GM12891 (cell line): ENCODE results near the gene ABCA2.

Experiments
- DNase-seq: peaks from one replicate; pipeline ENCODE4 v3.0.0; 2011; ENCODE audit warnings: low spot score; ENCODE audit not compliant: insufficient read length
- FAIRE-seq: peaks from 2 replicates; lab custom pipeline; 2011; peaks lifted over from hg19 to GRCh38; lab: Jason Lieb, UNC
- PAX5 ChIP-seq: IDR thresholded peaks from 2 replicates; pipeline ENCODE4 v1.6.1; 2011; ENCODE audit warnings: low read length, moderate library complexity, mild to moderate bottlenecking; ENCODE audit not compliant: insufficient read depth, severe bottlenecking
- POLR2A ChIP-seq: IDR thresholded peaks from 2 replicates; pipeline ENCODE4 v1.6.1; 2011; ENCODE audit warnings: low read depth, low read length, control low read depth
- POLR2AphosphoS5 ChIP-seq: IDR thresholded peaks from 2 replicates; pipeline ENCODE4 v1.6.1; 2011; ENCODE audit warnings: low read depth, low read length, control low read depth
- POU2F2 ChIP-seq: IDR thresholded peaks from 2 replicates; pipeline ENCODE4 v1.6.1; 2011; ENCODE audit warnings: low read depth, mild to moderate bottlenecking, control low read depth, low read length, moderate library complexity
- SPI1 ChIP-seq: IDR thresholded peaks from 2 replicates; pipeline ENCODE4 v1.6.1; 2011; ENCODE audit warnings: low read depth, low read length, control low read depth
- TAF1 ChIP-seq: IDR thresholded peaks from 2 replicates; pipeline ENCODE4 v1.6.1; 2011; ENCODE audit warnings: low read depth, low read length, control low read depth

Gene ABCA2

DNA sequence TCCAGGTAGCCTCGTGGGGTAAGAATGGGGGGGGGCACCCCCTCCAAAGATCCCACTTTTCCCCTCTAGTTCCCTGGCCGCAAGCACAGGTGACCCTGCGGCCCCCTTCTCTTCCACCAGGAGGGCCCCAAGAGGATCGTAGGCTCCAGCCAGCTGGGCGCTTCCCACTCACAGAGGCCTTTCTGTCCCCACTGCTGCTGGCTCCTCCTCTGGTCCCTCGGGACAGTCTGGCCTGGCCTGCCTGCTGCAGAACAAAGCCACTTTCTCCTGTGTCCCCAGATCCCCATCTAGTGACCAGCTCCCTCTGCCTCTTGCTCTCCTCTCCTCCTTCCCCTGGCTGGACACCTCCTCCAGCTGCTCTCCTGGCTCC is 42.9 kb upstream of the ABCA2 start:
- no peak for DNase-seq
- TF ChIP-seq POU2F2 (no peak), TAF1 (no peak), PAX5 (no peak), POLR2A (no peak), POLR2AphosphoS5 (no peak), SPI1 (no peak)
- FAIRE-seq = no peak

DNA sequence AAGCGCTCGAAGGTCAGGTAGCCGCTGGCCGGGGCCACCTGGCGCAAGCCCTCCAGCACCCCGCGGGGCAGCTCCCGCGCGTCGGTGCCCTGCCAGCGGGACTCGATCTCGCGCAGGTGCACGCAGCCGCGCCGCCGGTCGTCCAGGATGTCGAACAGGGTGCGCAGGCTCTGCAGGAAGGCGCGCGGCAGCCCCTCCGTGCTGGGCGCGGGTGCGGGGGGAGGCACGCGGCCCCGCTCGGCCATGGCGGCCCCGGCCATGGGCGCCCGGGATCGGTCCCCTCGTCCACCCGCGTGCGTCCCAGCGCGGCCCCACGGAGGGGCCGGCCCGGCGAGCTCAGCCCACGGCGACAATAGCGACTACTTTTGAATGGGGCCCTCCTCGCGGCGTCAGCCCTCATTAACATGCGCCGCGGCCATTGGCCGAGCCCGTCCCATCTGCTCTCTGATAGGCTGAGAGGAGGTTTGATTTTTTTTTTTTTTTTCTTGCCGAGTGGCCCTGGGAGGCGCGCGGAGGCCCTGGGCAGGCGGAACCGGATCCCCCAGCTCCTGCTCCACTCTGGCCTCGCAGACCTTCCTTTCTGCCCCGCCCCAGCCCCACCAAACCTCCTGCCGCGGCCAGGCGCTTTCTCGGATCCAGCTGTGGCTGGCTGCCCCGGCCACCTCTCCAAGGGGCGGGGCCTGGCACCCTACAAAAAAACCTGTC is 42.3 kb upstream of the ABCA2 start, which contains the start of gene SAPCD2:
TSS of gene SAPCD2 (minus strand) at position 357 of the 705 bp plus-strand sequence. CDS start at position 260, 97 bp downstream.
- peak; percentile 95 for DNase-seq
- peak; percentile 90 for FAIRE-seq
- no peak for TF ChIP-seq POLR2A
- no peak for TF ChIP-seq TAF1
- TF ChIP-seq PAX5 = no peak
- peak; percentile 71 for TF ChIP-seq POU2F2
- no peak for TF ChIP-seq POLR2AphosphoS5
- no peak for TF ChIP-seq SPI1

DNA sequence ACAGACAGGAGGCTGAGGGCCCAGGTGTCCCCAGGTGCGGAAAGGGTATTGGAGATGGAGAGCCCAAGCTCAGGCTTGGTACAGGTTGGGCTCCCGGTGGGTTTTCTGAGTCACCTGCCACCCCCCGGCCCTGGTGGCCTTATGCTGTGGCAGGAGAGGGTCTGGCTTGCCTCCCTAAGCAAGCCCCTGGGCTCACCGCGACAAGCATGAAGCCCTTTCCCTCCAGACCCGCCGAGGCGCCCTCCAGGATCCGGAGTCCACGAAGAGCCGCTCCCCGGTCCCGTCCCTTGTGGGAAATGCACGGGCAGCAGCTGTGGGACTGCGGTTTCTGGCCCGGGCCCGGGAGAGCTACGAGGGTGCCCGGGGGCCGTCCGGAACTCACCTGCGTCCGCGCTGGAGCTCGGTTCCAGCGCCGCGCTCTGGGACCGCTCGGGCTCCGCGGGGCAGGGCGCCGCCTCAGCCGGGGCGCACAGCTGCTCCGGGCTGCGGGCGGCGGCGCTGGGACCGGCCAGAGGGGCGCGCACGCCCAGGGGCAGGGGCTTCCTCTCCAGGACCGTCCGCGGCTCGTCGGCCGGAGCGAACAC is 41.6 kb upstream of the ABCA2 start:
- FAIRE-seq (no peak), DNase-seq (no peak)
- TF ChIP-seq POLR2A = no peak
- TF ChIP-seq POLR2AphosphoS5 = no peak
- no peak for TF ChIP-seq SPI1
- TF ChIP-seq PAX5 = no peak
- TF ChIP-seq POU2F2 = no peak
- no peak for TF ChIP-seq TAF1

DNA sequence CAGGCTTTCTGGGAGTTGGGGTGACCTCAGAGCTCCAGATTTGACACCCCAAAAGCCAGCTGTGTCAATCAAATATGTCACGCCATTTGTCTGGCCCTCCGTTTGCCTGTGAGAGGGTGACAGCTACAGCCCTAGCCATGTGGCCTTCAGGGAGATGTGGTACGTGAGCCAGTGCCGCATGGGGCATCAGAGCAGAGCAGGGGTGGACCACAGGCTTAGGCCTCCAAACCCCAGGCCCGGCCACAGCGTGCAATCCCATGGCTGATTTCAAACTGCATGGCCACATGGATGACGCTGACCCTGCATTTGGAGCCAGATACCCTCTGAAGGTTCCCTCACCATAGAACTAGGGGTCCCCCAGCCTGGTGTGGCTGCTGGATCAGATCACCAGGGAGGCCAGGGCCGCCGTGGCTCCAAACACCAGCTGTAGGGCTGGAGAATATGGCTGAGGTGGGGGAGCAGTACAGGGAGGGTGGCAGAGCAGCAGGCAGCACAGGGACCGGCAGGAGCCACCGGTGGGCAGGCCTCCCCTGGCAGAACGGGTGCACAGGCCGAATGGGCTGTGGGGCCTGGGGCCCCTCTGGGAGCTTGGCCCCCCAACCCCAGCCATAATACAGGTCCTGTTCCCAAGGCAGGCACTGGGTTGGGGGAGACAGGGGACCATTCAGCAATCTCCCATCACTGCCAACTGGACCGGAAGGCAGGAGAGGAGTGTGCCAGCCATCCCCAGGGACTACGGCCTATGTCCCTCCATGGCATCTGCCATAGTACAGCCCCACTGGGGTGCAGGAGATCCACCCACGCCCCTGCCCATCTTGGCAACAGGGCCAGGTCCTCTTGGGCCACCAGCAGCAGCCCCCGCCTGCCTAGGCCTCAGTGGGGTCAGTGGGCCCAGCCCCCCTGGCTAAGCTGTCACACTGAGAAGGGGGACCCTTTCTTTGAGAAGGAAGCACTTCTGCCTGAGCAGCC is 40.8 kb upstream of the ABCA2 start:
- peak; percentile 47 for FAIRE-seq
- DNase-seq = no peak
- no peak for TF ChIP-seq POLR2AphosphoS5
- TF ChIP-seq SPI1 = no peak
- TF ChIP-seq TAF1 = no peak
- no peak for TF ChIP-seq POU2F2
- TF ChIP-seq POLR2A = no peak
- TF ChIP-seq PAX5 = no peak

DNA sequence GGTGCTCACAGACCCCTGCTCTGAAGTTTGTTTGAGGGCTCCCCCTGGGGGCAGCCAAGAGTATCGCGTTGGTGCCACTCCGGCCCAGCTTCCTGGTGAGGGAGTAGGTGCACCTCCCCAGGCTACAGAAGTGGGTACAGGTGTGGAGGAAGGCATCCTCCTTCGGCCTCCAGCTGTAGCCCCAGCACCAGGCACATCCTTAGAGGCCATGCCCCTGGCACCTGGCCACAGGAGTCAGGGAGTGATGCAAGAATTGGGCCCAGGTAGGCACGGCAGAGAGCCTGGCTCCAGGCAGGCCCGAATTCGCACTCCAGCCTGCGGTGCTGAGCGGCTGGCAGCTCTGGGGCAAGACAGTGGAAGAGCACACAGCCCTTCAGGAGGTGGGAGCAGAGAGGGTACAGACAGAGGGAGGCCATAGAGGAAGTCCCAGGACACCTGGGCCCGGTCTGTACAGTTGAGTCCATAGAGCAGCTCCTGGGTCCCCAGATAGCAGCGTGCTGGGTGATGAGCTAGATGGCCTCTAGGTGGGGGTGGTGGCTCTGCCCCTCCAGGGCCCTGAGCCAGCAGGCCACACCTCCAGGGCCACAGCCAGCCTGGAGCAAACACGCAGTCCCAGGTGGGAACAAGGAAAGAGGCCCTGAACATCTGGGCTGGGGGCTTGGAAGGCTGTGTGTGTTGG is 40.0 kb upstream of the ABCA2 start:
- FAIRE-seq (peak; percentile 94), DNase-seq (peak; percentile 86)
- TF ChIP-seq POU2F2 (no peak), POLR2A (no peak), PAX5 (no peak), TAF1 (no peak), SPI1 (no peak), POLR2AphosphoS5 (no peak)

DNA sequence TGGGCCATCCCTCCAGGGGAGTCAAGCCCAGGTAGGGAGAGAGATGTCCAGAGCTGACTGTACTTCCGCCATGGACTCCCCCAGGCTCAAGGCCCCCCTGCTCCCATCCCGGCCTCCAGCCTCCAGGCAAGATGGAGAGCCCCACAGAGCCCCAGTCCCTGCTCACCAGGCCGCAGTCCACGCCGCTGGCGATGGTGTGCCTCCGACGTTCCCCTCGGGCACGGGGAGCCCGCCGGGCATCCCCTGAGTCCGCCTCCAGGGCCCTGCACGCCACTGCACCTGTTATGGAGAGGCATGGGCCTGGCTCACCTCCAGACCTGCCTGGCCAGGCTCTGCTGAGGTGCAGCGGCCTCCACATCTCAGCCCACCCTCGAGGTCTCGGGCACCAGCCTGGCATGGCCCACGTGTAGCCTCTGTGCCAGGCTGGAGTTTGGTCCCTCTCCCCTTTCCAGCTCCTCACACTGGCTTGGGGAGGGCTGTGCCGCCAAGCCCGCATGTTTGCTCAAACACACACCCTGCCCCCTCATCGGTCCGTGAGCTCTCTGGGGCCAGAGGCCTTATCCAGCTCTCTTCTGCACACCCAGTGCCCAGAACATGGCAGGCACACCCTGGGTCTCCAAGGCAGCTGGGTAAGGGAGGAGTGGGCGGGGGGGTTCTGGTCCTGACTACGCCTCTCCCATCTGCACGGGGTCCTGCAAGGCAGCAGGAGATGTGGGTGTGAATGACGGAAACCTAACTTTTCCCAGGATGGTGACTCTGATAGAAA is 38.2 kb upstream of the ABCA2 start:
- TF ChIP-seq POU2F2 = no peak
- no peak for TF ChIP-seq PAX5
- TF ChIP-seq POLR2AphosphoS5 = no peak
- TF ChIP-seq POLR2A = no peak
- TF ChIP-seq TAF1 = no peak
- TF ChIP-seq SPI1 = no peak
- DNase-seq (no peak), FAIRE-seq (no peak)

DNA sequence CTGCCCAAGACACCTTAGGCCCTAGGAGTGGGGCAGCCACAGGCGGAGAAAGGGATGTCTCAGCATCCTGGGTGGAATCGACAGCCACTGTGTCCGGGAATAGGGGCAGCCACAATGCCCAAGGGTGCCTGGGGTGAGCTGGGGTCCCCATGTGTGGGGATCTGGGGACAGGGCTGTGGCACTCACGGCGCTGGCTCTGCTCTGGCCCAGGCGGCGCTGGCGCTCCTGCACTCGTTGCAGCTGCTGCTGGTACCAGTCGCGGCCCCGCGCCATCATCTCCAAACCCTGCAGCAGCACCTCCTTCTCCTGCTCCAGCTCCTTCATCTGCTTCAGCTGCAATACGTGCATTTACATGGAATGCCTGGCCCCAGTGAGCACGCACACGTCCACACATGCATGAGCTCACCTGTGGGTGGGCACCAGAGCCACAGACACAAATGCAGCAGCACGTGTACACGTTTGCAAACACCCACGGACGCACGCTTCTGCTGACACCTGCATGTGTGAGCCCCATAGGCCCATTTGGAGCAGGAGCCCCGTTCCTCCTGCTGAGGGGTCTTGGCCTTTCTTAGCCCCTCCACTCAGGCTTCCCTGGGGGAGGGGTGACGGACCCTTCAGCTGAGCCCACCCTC is 37.4 kb upstream of the ABCA2 start:
- no peak for TF ChIP-seq POLR2A
- no peak for TF ChIP-seq SPI1
- TF ChIP-seq POLR2AphosphoS5 = no peak
- TF ChIP-seq POU2F2 = no peak
- no peak for TF ChIP-seq TAF1
- no peak for TF ChIP-seq PAX5
- FAIRE-seq (no peak), DNase-seq (no peak)

DNA sequence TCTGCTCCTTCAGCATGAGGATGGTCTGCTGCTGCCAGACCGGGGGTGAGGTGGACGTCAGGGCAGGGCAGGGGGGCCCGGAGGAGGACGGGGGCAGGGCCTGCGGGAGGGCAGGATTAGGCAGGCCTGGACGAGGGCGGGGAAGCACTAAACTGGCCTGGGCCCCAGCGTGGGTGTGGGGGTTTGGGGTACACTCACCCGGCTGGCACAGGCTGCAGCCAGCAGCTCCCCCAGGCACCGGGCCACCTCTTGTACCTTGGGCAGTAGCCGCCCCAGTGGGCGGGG is 36.8 kb upstream of the ABCA2 start:
- no peak for DNase-seq
- no peak for FAIRE-seq
- TF ChIP-seq POU2F2 (no peak), POLR2AphosphoS5 (no peak), POLR2A (no peak)
